Hematopoietic multipotent progenitor cell treated with erythropoietin and hydrocortisone succinate and interleukin-3 and kit ligand, for 6 days (in vitro differentiated cells): ENCODE measurements around the gene SLC6A8.
"Not testable (repeated sequence)": the region's sequence is repeated elsewhere in the genome, so short reads cannot be mapped to it uniquely, and the experiment has no call there.

Experiments
- DNase-seq: peaks from one replicate; pipeline ENCODE4 v3.0.0-alpha.2; 2015

The SLC6A8 gene

DNA sequence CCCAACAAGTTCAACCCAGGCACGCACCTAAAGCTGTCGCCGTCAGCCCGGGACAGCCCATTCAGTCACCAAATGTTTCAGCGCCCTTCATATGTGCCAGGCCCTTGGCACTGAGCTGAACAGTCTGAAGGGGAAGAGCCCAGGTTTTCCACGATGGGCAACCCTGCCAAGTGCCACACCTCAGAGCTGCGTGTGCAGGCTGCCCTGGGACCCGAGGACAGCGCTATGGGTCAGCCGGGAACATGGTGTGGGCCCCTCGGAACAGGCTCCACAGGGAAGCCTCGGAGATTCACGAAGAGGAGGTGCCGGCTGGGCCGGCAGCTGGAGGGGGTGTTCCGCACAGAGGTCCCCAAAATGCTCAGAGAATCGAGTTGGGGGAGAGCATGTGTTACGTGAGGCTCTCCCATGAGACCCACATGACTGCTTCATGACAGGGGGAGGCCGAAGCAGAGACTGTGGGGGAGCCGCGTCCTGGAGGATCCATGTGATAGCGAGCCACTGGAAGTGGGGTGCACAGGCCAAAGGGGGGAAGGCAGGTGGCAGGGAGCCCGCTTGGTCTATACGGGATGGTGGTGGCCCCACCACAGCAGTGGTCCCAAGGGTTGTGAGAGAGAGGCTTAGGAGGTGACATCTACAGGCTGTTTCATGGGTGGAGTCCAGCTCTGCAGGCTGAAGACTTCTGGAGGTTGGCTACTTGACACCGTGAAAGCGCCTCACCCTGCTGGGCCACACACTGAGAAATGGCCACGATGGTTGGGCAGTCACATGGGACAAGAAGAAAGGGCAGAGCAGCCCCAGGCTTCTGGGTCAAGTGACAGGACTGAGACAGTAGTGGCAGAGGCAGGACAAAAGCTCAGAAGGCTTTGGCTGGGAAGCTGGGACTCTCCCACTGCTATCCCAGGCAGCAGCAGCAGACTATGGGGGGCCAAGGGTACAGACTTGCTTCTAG is 22.3 kb downstream of the SLC6A8 start:
- no peak for DNase-seq

DNA sequence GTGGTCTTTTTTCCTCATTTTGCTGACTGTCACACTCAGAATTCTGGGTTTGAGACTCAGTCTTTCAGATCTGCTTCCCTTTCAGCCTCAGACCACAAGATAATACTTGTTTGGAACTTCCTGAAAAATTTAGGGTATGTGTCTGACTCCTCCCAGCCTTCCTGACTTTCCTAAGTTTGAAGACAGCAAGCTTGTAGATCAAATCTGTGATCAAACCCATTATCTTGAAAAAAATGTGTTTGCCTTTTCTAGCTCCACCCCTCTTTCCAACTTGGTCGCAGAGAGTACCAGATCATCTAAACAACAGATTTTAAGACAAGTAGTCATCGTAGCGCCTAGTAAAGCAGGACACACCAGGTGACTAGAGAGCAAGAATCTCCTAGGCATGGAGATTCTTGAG is 26.5 kb downstream of the SLC6A8 start:
- DNase-seq = no peak

DNA sequence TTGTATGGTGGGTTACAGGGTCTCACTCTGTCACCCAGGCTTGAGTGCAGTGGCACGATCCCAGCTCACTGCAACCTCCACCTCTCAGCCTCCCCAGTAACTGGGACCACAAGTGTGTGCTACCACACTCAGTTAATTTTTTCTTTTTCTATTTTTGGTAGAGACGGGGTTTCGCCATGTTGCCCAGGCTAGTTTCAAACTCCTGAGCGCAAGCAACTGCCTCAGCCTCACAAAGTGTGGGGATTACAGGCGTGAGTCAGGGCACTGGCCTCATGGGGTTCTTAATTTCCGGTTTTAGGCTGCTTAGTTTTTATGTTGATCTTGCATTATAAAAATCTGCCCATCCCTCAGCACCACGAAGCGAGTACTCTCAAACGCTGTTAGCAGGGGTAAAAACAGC is 29.7 kb downstream of the SLC6A8 start:
- DNase-seq = no peak

DNA sequence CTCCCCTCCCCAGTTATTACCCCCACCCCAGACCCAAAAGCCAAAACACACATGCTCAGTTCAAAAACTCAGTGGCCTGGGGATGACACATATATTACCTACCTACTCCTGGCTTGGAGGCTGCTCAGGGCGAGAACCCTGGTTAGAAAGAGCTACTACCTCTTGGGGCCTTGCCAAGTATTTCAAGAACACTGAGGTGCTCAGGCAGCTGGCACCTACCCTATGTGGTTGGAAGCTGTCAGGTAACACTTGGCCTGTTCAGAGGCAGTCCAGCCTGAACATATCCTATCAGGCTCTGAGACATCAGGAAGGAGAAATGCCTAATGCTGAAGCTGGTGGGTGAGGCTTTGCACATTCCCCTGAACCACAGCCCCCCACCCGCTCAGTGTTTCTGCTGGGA is 31.5 kb downstream of the SLC6A8 start:
- DNase-seq = no peak

DNA sequence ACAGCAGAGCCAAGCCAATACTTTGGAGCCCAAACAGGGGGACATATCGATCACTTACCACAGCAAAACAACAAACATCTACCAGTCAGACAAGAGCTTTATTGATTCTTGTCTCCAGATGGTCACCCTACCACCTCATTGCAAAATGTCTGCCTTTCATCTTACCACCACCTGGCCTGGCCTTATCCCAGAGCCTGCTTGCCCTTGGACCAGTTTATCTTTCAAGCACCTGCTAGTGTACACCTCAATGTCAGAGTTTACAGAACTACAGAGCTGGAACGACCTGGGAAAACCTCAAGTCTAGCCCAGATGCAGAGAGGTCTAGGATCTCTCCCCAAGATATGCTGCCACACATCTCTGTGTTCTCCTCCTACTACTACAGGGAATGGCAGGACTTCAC is 32.0 kb downstream of the SLC6A8 start:
- no peak for DNase-seq

DNA sequence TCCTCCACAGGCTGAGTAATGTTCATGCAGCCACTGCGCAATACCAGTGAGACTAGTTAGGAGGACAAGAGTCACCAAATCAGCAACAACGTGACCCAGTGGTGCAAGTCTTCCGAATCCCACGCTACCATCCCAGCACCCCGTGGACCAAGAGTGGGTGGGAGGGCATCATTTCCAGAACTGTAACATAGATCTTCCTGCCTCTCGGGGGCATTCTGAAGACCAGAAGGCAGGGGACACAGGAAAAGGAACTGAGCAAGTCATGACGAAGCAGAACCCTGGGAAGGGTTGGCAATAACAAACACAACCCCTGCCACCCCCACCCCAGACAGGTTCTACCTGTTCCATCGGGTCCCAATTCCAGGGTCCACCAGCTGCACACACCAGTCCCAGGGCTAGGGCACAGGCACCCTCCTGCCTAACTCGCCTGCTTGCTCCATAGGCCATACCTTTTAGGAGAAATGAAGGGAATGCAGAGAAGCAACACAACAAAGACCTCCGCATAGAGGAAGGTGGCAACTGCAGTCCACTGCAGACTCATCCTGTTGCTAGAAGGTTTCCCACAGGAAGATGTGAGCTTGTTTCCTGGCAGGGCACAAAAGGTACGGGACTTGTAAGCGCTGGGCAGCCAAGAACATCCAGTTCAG is 35.1 kb downstream of the SLC6A8 start:
- peak; percentile 32 for DNase-seq

DNA sequence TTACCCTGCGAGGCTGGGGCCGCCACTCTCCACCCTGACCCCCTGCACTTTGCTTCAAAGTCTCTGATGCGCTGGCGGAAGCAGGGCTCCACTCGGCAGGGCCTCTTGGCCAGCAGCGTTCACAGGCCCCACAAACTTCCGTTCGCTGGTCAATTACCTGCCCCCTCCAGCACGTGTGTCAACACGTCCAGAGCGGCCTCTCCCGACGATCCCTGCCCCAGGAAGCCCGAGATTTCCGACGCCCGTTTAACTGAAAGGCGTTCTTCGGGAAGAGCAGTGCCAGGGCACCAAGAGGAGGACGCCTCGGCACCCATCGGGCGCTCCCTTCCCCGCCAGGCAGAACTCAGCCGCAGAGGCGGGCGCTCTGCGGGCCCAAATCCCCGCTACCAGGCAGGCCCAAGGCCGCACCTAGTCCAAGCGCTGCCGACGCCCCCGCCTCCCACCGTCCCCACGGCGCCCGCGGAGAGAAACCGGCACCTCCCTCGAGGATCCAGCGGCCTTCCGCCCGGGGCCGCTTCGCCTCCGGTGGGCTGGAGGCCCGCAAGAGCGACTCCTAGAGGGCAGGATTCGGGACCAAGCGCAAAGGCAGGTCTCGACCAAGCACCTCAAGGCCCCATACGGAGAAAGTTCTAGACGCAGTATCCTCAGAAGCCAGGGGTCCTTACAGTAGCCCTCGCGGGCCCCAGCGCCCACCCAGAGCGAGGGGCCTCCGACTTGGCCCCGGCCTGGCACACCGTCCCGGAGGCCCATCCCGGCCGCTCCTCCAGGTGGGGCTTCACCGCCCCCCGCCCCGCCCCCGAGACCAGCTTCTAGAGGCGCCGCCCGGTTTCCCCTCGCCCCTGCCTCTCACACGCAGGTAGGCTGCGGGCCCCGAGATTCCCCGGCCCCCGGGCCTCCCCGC is 35.9 kb downstream of the SLC6A8 start:
- DNase-seq = peak; percentile 69

DNA sequence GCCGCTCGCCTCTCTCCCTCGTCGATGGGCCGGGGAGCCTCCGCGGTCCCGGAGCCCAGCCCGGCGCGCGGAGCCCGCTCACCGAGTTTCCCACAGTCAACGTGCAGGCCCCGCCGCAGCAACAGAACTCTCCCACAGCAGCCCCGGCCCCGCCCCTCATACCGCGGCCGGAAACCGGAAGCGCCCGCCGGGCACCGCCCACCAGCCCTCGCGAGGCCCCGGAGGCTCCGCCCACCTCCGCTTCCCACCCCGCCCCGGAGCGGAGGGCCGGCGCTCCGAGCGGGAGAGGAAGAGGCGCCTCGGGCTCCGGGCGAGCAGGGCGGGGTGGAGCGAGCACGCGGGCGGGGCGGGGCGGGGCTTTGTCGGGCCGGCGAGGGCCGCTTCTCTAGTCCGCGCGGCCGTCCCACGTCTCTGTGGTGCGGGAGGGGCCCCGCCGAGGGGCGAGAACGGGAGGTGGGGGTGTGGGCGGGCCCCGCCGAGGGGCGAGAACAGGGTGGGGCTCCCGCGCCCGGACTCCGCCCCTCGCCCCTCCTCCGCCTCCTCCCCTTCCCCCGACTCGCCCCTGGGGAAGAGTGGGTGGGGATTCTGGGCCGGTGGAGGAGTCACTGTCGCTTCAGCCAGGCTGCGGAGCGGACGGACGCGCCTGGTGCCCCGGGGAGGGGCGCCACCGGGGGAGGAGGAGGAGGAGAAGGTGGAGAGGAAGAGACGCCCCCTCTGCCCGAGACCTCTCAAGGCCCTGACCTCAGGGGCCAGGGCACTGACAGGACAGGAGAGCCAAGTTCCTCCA is 36.7 kb downstream of the SLC6A8 start, which contains the start of the genes ABCD1 and BCAP31:
TSS of gene ABCD1 (plus strand) at position 605 of the 787 bp plus-strand sequence. CDS start 411 bp downstream, outside the sequence.
TSS of gene BCAP31 (minus strand) at position 136 of the 787 bp plus-strand sequence. CDS start 1,143 bp downstream, outside the sequence.
- peak; percentile 88 for DNase-seq

DNA sequence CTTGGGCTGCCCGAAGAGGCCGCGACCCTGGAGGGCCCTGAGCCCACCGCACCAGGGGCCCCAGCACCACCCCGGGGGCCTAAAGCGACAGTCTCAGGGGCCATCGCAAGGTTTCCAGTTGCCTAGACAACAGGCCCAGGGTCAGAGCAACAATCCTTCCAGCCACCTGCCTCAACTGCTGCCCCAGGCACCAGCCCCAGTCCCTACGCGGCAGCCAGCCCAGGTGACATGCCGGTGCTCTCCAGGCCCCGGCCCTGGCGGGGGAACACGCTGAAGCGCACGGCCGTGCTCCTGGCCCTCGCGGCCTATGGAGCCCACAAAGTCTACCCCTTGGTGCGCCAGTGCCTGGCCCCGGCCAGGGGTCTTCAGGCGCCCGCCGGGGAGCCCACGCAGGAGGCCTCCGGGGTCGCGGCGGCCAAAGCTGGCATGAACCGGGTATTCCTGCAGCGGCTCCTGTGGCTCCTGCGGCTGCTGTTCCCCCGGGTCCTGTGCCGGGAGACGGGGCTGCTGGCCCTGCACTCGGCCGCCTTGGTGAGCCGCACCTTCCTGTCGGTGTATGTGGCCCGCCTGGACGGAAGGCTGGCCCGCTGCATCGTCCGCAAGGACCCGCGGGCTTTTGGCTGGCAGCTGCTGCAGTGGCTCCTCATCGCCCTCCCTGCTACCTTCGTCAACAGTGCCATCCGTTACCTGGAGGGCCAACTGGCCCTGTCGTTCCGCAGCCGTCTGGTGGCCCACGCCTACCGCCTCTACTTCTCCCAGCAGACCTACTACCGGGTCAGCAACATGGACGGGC is 37.5 kb downstream of the SLC6A8 start:
- DNase-seq = no peak

DNA sequence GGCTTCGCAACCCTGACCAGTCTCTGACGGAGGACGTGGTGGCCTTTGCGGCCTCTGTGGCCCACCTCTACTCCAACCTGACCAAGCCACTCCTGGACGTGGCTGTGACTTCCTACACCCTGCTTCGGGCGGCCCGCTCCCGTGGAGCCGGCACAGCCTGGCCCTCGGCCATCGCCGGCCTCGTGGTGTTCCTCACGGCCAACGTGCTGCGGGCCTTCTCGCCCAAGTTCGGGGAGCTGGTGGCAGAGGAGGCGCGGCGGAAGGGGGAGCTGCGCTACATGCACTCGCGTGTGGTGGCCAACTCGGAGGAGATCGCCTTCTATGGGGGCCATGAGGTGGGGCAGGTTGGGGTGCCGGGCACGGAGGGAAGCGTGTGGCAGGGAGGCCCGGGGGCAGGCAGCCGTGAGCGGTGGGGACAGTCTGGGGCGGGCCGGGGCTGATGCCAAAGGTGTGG is 38.1 kb downstream of the SLC6A8 start:
- DNase-seq = no peak

DNA sequence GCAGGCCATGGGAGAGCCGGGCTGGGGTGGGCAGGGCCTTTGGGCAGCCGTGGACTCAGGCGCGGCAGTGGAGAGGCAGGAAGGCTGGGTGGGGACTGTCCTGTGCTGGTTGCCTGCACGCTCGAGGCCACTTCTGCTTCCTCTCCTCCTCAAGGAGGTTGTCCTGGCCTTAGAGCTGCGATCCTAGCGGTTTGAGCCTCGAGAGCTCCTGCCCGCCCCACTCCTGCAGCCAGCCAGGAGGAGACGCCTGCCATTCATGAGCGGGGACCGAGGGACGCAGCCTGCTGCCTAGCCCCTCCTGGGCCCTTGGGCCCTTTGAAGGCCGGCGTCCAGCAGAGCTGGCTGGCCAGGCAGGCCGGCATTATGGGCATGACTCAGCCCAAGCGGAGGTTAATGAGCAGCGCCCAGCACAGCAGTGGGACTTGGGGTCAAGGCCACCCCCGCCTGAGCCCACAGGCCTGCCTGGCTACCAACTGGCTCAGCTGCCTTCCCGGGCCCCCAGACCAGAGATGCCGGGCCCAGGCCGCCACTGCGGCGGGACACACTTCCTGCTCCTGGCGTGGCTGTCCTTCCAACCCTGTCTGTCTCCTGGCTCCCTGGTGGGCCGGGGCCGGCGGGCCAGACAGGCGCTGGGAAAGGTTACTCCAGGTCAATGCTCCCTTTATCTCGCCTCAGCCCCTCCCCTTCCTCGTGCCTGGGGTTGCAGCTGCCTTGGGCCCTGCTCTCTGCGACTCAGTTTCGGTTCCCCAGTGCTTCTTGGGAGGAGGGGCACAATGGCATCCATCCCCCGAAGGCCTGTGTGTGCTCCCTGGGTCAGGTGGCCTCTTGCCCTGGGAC is 38.8 kb downstream of the SLC6A8 start:
- DNase-seq = peak; percentile 70

DNA sequence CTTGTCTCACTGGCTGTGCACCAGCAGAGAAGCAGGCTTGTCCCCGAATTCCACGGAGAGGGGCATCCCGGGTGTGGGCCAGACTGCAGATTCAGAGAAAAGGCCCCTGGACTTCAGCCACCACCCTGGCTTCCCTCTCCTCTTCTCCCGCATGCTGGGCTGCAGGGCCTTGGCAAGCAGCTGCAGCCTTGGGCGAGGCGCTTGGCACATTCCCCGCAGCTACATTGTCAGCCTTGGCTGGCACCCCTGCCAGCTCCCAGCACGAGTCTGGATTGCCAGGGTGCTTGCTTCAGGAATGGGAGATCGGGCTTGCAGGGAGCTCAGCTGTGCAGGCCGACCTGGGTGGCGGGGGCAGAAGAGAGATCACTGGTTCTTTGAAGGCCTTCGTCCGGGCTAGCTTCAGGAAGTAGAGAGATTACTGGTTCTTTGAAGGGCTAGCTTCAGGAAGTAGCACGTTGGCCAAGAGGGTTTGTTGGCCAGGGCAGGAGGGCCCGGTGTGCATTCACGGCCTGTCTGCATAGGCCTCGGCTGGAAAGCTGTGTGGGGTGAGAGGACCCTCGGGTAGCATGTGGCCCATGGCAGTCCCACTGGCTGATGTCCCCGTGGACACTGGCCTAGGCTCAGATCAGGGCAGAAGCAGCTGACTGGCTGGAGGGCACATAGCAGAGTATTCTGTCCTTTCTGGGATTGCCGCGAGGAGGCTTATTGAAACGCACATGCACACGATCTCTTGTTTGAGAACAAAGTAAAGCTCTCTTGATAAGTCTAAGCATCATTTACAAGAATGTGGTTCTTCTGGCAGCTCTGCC is 39.6 kb downstream of the SLC6A8 start:
- no peak for DNase-seq

DNA sequence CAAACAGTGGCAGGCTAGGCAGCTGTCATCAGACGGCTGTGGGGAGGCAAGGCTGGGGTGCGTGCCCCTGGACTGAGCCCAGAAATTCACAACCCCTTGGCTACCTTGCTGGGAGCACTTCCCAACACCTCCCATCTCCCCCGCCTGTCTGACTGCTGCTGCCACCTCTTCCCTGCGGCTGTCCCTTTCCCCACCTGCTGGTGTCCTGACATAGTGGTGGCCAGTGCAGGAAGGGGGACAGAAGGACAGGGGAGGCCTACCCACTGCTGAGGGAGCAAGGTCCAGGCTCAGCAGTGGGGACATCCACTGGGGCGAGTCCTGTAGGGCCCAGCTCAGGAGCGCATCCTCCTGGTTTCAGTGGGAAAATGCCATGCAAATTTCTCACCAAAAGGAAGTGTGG is 40.4 kb downstream of the SLC6A8 start:
- no peak for DNase-seq

DNA sequence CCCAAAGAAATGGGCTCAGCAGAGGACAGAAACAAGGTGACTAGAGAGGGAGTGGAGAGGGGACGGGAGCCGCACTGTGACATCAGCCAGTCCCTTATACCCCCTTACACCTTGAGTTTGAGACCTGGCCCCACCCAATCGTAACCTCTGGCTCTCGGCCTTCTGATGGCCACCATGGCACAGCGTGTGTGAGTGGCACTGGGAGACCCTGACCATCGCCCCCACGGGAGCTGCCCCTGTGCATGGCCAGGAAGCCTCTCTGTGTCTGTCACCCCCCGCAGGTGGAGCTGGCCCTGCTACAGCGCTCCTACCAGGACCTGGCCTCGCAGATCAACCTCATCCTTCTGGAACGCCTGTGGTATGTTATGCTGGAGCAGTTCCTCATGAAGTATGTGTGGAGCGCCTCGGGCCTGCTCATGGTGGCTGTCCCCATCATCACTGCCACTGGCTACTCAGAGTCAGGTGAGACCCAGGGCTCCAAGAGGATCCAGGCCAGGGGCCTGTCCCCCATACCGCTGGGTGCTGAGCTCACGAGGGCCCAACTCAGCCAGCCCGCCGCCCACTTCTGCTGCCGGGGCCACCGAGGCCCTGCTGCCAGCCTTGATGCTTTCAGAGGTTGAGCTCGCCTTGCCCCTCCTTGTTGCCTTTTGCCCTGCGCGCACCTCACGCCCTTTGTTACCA is 41.4 kb downstream of the SLC6A8 start:
- DNase-seq = no peak

DNA sequence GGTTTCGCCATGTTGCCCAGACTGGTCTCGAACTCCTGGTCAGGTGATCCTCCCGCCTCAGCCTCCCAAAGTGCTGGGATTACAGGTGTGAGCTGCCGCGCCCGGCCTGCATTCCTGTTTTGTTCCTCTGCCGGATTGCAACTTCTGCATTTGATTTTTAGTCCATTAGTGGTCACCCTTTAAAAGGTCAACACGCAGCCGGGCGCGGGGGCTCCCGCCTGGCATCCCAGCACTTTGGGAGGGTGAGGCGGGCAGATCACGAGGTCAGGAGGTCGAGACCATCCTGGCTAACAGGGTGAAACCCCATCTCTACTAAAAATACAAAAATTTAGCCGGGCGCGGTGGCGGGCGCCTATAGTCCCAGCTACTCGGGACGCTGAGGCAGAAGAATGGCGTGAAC is 42.4 kb downstream of the SLC6A8 start:
- not testable (repeated sequence) for DNase-seq

DNA sequence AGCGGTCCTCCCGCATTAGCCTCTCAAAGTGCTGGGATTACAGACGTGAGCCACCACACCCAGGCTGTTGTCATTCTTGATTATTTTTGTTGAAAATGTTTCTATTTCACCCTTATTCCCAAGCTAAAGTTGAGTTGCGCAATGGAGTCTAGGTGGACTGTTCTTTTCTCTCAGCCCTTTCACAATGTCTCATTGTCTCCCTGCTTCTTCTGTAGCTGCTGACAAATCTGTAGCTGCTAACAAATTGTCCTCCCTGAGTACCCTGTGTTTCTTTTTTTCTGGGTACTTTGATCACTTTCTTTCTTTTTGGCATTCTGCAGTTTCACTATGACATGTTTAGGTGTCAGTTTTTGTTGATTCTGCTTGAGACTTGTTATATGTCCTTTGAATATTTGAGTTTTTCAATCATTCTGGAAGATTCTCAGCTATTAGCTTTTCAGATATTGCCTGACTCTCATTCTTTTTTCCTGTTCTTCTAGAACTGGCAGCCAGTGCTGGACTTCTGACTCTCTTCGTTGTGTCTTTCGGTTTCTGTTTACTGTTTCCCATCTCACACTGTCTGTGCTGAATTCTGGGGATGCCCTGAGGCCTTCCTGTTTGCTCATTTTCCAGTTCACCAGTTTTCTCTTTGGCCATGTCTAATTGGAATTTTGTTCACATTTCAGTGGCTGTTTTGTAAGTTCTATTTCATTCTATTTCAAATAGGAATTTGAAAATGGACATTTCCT is 43.6 kb downstream of the SLC6A8 start:
- DNase-seq = no peak

DNA sequence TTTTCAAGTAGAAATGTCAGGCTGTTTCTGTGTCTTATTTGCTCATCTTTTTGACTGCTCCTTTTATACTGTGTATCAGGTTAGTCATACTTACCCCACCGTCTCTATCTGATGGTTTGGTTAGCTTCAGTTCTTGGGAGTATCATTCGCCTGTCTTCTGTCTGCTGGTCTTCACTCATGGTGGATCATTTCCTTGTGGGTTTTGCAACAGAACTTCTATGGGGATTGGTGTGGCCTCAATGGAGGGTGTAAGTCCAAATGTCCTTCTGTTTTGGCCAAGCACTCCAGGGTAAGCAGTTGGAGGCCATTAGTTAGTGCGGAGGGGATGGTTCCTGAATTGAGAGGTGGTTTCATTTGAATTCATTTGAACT is 44.1 kb downstream of the SLC6A8 start:
- DNase-seq = no peak

DNA sequence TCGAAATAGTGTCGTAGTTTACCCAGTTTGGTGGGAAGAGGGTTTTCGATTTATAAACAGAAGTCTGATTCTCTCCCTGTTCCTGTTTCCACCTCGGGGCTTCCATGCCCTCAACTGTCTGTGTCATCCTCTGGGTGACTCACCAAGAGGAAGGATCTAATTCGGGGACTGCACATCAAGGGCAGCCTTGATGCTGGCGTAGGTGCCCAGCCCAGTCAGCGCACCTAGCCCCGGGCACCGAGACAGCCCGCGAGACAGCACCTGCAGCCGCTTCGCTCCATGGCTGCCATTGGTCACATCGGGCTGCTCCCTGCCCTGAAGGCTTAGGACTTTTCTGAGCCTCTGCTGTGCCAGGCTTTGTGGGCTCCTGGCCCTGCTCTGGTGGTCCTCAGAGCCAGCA is 44.7 kb downstream of the SLC6A8 start:
- DNase-seq = no peak
